ENCODE measurements around the gene PXK. TPM values are rescaled to one million over a fixed set of nuclear protein-coding genes. Genes with fewer than 3 reads are reported as not detected.

The PXK gene
- total and polyA plus RNA-seq, 4 experiments from 2014 or later = 20.0 to 28.7 (median 21.8) TPM

DNA sequence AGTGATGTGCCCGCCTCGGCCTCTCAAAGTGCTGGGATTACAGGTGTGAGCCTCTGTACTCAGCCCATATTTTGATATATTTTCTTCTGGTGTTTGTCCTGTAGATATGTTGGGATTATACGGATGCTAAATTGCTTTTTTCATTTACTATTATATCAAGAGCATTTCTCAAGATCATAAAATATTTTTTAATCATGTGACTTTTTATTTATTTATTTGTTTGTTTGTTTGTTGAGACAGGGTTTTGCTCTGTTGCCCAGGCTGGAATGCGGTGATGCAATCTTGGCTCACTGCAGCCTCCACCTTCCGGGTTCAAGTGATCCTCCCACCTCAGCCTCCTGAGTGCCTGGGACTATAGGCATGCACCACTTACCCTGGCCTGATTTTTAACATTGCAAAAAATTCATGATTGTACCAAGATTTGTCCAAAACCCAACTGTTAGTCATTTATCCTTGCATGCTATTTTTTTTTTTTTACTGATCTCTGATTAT, 2.7 kb upstream of the PXK start:
- no peak for DNase-seq
- no peaks in the 10 kb centered on the region for H3K36me3 ChIP-seq (ENCODE audit: insufficient read depth, low read length)
- peaks cover 32% of the 10 kb centered on the region for H3K4me1 ChIP-seq (ENCODE audit: insufficient read depth, low read length)
- Mint-ChIP-seq H3K4me3 (no peak overlapping the region), H3K9me3 (no peaks in the 10 kb centered on the region), H3K27ac (peak overlapping the region in 2 of 7 donors; percentile 4 to 32), H3K27me3 (no peaks in the 10 kb centered on the region), H3K36me3 (peaks cover 0 to 6% of the 10 kb centered on the region in 2 donors), H3K4me1 (peaks cover 15 to 43% (median 28%) of the 10 kb centered on the region in 4 donors)
- H3K27me3 ChIP-seq (ENCODE audit: insufficient read depth, low read length) = no peaks in the 10 kb centered on the region
- CTCF ChIA-PET (ENCODE audit: partially characterized antibody) = interaction anchor here (0.6 to 5.2 kb wide), 3 partner anchors 8 to 162 kb away, joined by 3 to 50 read pairs (median 15); partner anchors contain the start of genes HTD2, KCTD6 and RPP14
- intact Hi-C loops (cut with micrococcal nuclease) = loop anchor here (5.0 kb wide), 1 partner anchor 93 kb away; the partner anchor contains the start of gene ABHD6
- no peak overlapping the region for H3K4me3 ChIP-seq (ENCODE audit: low read length in 2 of 2)
- no peaks in the 10 kb centered on the region for H3K9me3 ChIP-seq (ENCODE audit: control insufficient read depth in 1 of 2, low read length in 2 of 2)
- H3K27ac ChIP-seq (ENCODE audit: low read depth, low read length) = no peak overlapping the region
- POLR2A ChIA-PET (ENCODE audit: partially characterized antibody) = interaction anchor here (1.7 to 2.7 kb wide), 2 partner anchors 23 to 162 kb away, joined by 3 to 14 read pairs; partner anchors contain the start of genes HTD2, KCTD6 and RPP14

DNA sequence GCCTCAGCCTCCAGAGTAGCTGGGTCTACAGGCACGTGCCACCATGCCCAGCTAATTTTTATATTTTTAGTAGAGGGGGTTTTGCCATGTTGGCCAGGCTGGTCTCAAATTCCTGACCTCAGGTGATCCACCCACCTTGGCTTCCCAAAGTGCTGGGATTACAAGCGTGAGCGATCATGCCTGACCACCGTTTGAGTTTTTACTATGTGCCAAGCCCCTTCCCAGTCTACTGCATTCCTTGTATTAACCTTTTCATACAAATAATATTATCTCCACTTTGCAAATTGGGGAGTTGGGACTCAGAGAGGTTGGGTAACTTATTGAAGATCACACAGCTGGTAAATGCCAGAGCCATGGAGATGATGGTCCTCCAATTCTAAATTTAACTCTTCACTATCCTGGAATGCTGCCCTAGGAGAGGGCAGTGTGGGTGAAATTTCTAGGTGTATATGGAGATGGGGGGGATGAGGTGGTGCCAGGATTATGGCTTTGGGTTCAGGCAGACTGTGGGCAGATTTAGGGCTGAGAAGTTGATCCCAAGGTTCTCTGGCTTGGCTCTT, 1.0 kb upstream of the PXK start:
- CTCF ChIA-PET (ENCODE audit: partially characterized antibody) = interaction anchor here (1.0 to 6.2 kb wide), 5 partner anchors 24 to 160 kb away, joined by 3 to 50 read pairs (median 15); partner anchors contain the start of genes HTD2, KCTD6 and RPP14
- Mint-ChIP-seq H3K27me3 (no peaks in the 10 kb centered on the region), H3K4me1 (peaks cover 23 to 49% (median 33%) of the 10 kb centered on the region in 4 donors), H3K36me3 (peaks cover 5 to 6% of the 10 kb centered on the region in 2 donors), H3K9me3 (no peaks in the 10 kb centered on the region), H3K4me3 (peak overlapping the region in 7 of 8 donors; percentile 58 to 85 (median 75)), H3K27ac (peak overlapping the region in 3 of 7 donors; percentile 72 to 79 (median 76))
- Histone ChIP-seq H3K4me3 (ENCODE audit: low read length in 2 of 2) (no peak overlapping the region), H3K27me3 (ENCODE audit: insufficient read depth, low read length) (no peaks in the 10 kb centered on the region), H3K27ac (ENCODE audit: low read depth, low read length) (peak overlapping the region; percentile 29), H3K36me3 (ENCODE audit: insufficient read depth, low read length) (no peaks in the 10 kb centered on the region), H3K4me1 (ENCODE audit: insufficient read depth, low read length) (peaks cover 30% of the 10 kb centered on the region), H3K9me3 (ENCODE audit: control insufficient read depth in 1 of 2, low read length in 2 of 2) (no peaks in the 10 kb centered on the region)
- intact Hi-C loops (cut with micrococcal nuclease) = loop anchor here (1.0 to 5.0 kb wide), 4 partner anchors 10 to 161 kb away; partner anchors contain the start of genes ABHD6, HTD2, KCTD6 and RPP14
- DNase-seq = no peak
- POLR2A ChIA-PET (ENCODE audit: partially characterized antibody) = interaction anchor here (0.9 to 3.6 kb wide), 5 partner anchors 18 to 161 kb away, joined by 3 to 33 read pairs (median 14); partner anchors contain the start of genes HTD2, KCTD6 and RPP14

DNA sequence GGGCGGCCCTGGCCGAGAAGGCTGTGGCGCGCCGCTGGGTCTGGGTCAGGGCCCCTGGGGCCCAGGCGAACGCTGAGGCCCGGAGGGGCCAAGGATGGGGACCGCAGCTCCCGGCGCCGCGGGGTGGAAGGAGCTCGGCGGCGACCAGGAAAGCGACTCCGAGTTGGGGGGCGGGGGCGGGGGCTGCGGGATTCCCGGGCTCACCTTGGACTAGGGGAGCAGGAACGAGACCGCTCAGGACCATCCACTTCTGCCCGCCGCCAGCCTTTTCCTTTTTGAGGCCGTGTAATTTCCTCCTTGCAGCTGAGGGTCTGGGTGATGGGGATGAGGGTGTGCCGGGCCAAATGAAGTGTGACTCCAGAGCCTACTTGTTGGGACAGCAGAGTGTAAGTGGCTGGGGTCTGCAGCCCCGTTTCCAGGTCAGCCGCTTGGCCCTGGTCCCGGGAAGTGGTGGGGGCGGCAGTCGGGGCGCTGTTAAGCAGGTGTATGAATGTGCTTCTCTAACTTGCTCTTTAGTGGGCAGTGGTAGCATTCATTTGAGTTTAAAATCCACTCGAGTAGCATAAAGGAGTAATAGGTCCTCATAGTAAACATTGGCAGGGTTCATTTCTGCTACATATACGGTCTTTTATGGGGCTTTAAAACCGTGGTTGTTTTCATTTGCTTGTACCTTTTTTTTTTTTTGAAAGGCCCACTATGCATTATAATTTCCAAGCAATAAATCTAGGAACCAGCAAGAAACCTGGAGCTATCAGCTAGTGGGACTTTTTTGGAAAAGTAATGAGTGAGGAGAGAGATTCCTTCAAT, 717 bp downstream of the PXK start:
- H3K27ac Mint-ChIP-seq = peak overlapping the region; percentile 85 to 98 (median 95)
- H3K36me3 ChIP-seq (ENCODE audit: insufficient read depth, low read length) = no peaks in the 10 kb centered on the region
- peaks cover 5 to 6% of the 10 kb centered on the region in 2 donors for H3K36me3 Mint-ChIP-seq
- peaks cover 30% of the 10 kb centered on the region for H3K4me1 ChIP-seq (ENCODE audit: insufficient read depth, low read length)
- ChIA-PET CTCF (ENCODE audit: partially characterized antibody) (interaction anchor here (1.0 to 6.2 kb wide), 8 partner anchors 12 to 162 kb away, joined by 3 to 50 read pairs (median 5); partner anchors contain the start of genes HTD2, KCTD6 and RPP14), POLR2A (ENCODE audit: partially characterized antibody) (interaction anchor here (2.5 to 3.6 kb wide), 3 partner anchors 27 to 159 kb away, joined by 9 to 33 read pairs (median 18); partner anchors contain the start of genes HTD2, KCTD6, PDHB and RPP14)
- H3K9me3 ChIP-seq (ENCODE audit: control insufficient read depth in 1 of 2, low read length in 2 of 2) = no peaks in the 10 kb centered on the region
- DNase-seq = peak in 3 of 5 donors; percentile 6 to 20 (median 16)
- H3K4me3 Mint-ChIP-seq = peak overlapping the region; percentile 96 to 100 (median 100)
- H3K27me3 Mint-ChIP-seq = no peaks in the 10 kb centered on the region
- no peaks in the 10 kb centered on the region for H3K27me3 ChIP-seq (ENCODE audit: insufficient read depth, low read length)
- peaks cover 23 to 48% (median 33%) of the 10 kb centered on the region in 4 donors for H3K4me1 Mint-ChIP-seq
- intact Hi-C loops (cut with micrococcal nuclease) = loop anchor here (1.0 to 5.0 kb wide), 3 partner anchors 81 to 100 kb away; partner anchors contain the start of genes ABHD6 and PDHB
- no peaks in the 10 kb centered on the region for H3K9me3 Mint-ChIP-seq
- H3K4me3 ChIP-seq (ENCODE audit: low read length in 2 of 2) = peak overlapping the region; percentile 29 to 46
- H3K27ac ChIP-seq (ENCODE audit: low read depth, low read length) = peak overlapping the region; percentile 56

DNA sequence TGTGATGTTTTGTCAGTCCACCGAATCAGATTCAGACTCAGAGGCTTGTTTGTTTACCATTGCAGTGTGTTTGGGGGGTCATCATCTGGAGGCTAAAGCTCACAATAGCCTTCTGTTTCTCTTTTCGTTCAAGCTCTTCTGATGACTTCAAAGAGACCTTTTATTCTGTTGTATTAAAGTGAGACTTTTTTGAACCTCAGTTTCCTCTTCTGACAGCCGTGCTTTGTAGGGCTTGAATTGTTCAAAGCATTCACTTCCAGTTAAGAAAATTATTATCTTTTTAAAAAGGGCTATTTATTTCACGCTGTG, 1.3 kb downstream of the PXK start:
- Histone ChIP-seq H3K27ac (ENCODE audit: low read depth, low read length) (no peak overlapping the region), H3K4me1 (ENCODE audit: insufficient read depth, low read length) (peaks cover 30% of the 10 kb centered on the region), H3K36me3 (ENCODE audit: insufficient read depth, low read length) (no peaks in the 10 kb centered on the region), H3K4me3 (ENCODE audit: low read length in 2 of 2) (peak overlapping the region in 1 of 2 donors; percentile 29), H3K9me3 (ENCODE audit: control insufficient read depth in 1 of 2, low read length in 2 of 2) (no peaks in the 10 kb centered on the region), H3K27me3 (ENCODE audit: insufficient read depth, low read length) (no peaks in the 10 kb centered on the region)
- ChIA-PET CTCF (ENCODE audit: partially characterized antibody) (interaction anchor here (1.0 to 6.2 kb wide), 7 partner anchors 13 to 162 kb away, joined by 3 to 50 read pairs (median 5); partner anchors contain the start of genes HTD2, KCTD6 and RPP14), POLR2A (ENCODE audit: partially characterized antibody) (interaction anchor here (2.5 to 3.6 kb wide), 3 partner anchors 27 to 159 kb away, joined by 9 to 33 read pairs (median 18); partner anchors contain the start of genes HTD2, KCTD6, PDHB and RPP14)
- Mint-ChIP-seq H3K4me3 (peak overlapping the region; percentile 96 to 100 (median 100)), H3K27ac (peak overlapping the region in 5 of 7 donors; percentile 92 to 97 (median 95)), H3K9me3 (no peaks in the 10 kb centered on the region), H3K36me3 (peaks cover 7 to 9% of the 10 kb centered on the region in 2 donors), H3K27me3 (no peaks in the 10 kb centered on the region), H3K4me1 (peaks cover 24 to 47% (median 35%) of the 10 kb centered on the region in 4 donors)
- intact Hi-C loops (cut with micrococcal nuclease) = loop anchor here (5.0 kb wide), 1 partner anchor 97 kb away; the partner anchor contains the start of gene ABHD6
- DNase-seq = no peak

DNA sequence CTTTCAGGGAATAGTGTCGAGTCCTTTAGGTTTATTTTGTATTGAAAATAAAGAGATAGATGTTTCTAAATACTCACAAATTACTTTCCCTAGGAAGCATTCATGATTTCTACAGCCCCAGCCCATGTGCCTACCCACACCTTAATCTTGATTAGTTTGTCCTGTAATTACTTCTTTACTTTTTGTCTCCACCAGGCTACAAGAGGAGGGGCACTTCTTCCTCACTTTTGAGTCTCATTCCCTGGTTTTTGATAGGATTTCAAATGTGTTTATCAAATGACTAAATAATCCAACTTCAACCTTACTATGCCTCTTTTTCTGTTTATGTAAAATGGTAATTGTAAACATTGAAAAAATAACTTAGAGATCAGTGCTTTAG, 1.8 kb downstream of the PXK start:
- Histone ChIP-seq H3K36me3 (ENCODE audit: insufficient read depth, low read length) (no peaks in the 10 kb centered on the region), H3K27me3 (ENCODE audit: insufficient read depth, low read length) (no peaks in the 10 kb centered on the region), H3K4me3 (ENCODE audit: low read length in 2 of 2) (no peak overlapping the region), H3K4me1 (ENCODE audit: insufficient read depth, low read length) (peaks cover 30% of the 10 kb centered on the region), H3K27ac (ENCODE audit: low read depth, low read length) (no peak overlapping the region), H3K9me3 (ENCODE audit: control insufficient read depth in 1 of 2, low read length in 2 of 2) (no peaks in the 10 kb centered on the region)
- peaks cover 8 to 9% of the 10 kb centered on the region in 2 donors for H3K36me3 Mint-ChIP-seq
- peak overlapping the region; percentile 39 to 100 (median 99) for H3K4me3 Mint-ChIP-seq
- peaks cover 24 to 49% (median 35%) of the 10 kb centered on the region in 4 donors for H3K4me1 Mint-ChIP-seq
- intact Hi-C loops (cut with micrococcal nuclease) = loop anchor here (5.0 kb wide), 1 partner anchor 97 kb away; the partner anchor contains the start of gene ABHD6
- no peaks in the 10 kb centered on the region for H3K9me3 Mint-ChIP-seq
- ChIA-PET POLR2A (ENCODE audit: partially characterized antibody) (interaction anchor here (2.5 to 3.6 kb wide), 3 partner anchors 28 to 158 kb away, joined by 9 to 33 read pairs (median 18); partner anchors contain the start of genes HTD2, KCTD6, PDHB and RPP14), CTCF (ENCODE audit: partially characterized antibody) (interaction anchor here (1.0 to 6.2 kb wide), 8 partner anchors 13 to 161 kb away, joined by 3 to 50 read pairs (median 7); partner anchors contain the start of genes HTD2, KCTD6 and RPP14)
- H3K27me3 Mint-ChIP-seq = no peaks in the 10 kb centered on the region
- DNase-seq = no peak
- peak overlapping the region in 2 of 7 donors; percentile 72 to 92 for H3K27ac Mint-ChIP-seq

DNA sequence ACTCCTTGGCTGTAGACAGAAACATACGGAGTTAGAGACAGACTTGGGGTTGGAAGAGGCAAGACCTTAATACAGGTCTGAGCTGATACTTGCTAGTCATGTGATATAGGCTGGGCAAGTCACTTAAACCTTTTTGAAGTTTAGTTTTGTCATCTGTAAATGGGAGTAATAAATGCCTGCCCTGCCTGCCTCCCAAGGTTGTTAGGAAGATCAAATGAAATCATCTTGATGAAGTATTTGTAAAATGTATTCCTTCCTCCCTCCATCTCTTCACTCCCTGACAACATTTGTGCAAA, 2.9 kb downstream of the PXK start:
- no peak overlapping the region for H3K27ac ChIP-seq (ENCODE audit: low read depth, low read length)
- Mint-ChIP-seq H3K9me3 (no peaks in the 10 kb centered on the region), H3K27me3 (no peaks in the 10 kb centered on the region), H3K4me1 (peaks cover 24 to 49% (median 34%) of the 10 kb centered on the region in 4 donors), H3K27ac (peak overlapping the region in 2 of 7 donors; percentile 62 to 74), H3K4me3 (peak overlapping the region in 5 of 8 donors; percentile 1 to 100 (median 57)), H3K36me3 (peaks cover 9 to 10% of the 10 kb centered on the region in 2 donors)
- DNase-seq = no peak
- CTCF ChIA-PET (ENCODE audit: partially characterized antibody) = interaction anchor here (1.0 to 6.2 kb wide), 8 partner anchors 9 to 196 kb away, joined by 3 to 47 read pairs (median 6); partner anchors contain the start of genes HTD2, KCTD6 and RPP14
- intact Hi-C loops (cut with micrococcal nuclease) = no loop called here
- POLR2A ChIA-PET (ENCODE audit: partially characterized antibody) = interaction anchor here (1.5 to 1.6 kb wide), 2 partner anchors 14 to 30 kb away, joined by 4 read pairs; partner anchors contain the start of genes HTD2 and RPP14
- H3K36me3 ChIP-seq (ENCODE audit: insufficient read depth, low read length) = no peaks in the 10 kb centered on the region
- H3K4me1 ChIP-seq (ENCODE audit: insufficient read depth, low read length) = peaks cover 30% of the 10 kb centered on the region
- H3K4me3 ChIP-seq (ENCODE audit: low read length in 2 of 2) = no peak overlapping the region
- no peaks in the 10 kb centered on the region for H3K27me3 ChIP-seq (ENCODE audit: insufficient read depth, low read length)
- H3K9me3 ChIP-seq (ENCODE audit: control insufficient read depth in 1 of 2, low read length in 2 of 2) = no peaks in the 10 kb centered on the region
